HG03457 (cell line): ENCODE results near the gene ERLEC1.
"Not testable (repeated sequence)": the region's sequence is repeated elsewhere in the genome, so short reads cannot be mapped to it uniquely, and the experiment has no call there.

Experiments
- ATAC-seq: cut with Tn5 transposase; IDR thresholded peaks from one replicate; pipeline ENCODE4 v1.9.1; 2021; ENCODE audit warnings: moderate number of reproducible peaks; ENCODE audit not compliant: unreplicated experiment

ERLEC1 gene

GRCh38 chr2:53786705-53787613 lies at the start of gene ERLEC1, which contains the start of gene ASB3:
TSS of gene ERLEC1 (plus strand) at chr2:53787044. CDS start at chr2:53787211, 167 bp downstream.
TSS of gene ASB3 (minus strand) at chr2:53786953. CDS start at chr2:53765572, 21,381 bp downstream.
- ATAC-seq = peak; percentile 94

- ATAC-seq = no peak
Observed at GRCh38 chr2:53737091-53737490, 49.8 kb upstream of the ERLEC1 start.

GRCh38 chr2:53739032-53739431 lies 47.8 kb upstream of the ERLEC1 start:
- no peak for ATAC-seq

GRCh38 chr2:53740170-53740569 lies 46.7 kb upstream of the ERLEC1 start:
- ATAC-seq = no peak

DNA sequence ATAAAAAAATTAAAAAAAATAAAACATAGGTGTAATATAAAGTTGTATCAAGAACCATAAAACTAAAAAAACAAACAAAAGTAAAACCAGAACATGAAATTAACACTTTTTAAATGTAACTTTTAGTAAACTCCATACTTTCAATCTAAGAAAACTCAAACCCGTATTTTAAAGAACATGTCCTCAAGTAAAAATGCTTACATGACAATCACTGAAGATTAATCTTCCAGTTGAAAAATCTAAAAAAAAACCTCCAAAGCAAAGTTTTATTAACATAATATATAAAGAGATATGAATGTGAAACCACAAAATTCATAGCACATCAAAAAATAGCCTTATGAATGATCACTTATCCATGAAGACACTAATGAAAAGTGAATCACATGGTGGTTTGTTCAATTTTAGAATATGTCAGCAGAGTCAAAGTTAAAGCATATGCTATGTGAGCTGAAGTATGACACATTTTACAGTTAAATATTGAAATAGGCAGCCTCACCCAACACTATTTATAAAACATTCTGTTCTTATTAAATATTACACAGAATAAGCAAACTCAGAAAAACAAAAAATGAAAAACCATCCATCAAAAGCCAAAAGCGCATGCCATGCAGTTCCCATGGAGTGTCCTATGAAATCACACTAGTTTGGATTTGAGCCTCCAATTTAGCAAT lies 42.3 kb upstream of the ERLEC1 start:
- no peak for ATAC-seq

DNA sequence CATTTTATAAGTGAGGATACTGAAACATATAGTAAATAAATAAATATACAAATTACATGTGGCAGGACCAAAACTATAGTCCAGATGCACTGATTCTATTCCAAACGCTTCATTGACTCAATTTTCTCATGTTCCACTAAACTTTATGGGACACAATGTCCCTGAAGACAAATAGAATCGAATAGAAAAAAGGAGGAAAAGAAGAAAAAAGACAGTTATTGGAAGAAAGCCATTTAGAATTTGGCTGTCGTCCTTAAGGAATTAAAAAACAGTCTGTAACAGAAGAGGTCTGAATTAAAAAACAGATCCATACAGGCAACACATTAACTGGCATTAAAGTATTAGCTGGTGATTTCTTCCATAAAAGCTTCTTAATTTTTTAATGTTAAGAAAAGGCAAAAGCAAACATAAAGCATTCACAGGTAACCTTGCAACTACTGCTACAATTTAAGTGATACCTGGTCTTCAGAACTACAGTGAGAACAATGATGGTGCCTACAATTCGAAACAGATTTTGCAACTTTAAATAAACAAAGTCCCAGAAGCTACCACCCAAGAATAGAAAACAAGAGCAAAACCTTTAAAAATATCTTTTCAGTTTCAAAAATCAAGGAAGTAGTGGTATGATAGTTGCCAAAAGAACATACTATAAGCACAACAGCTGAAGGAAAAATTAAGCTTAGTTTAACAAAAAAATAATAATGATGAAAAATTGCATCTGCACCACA lies 36.6 kb upstream of the ERLEC1 start:
- ATAC-seq = no peak

GRCh38 chr2:53751728-53752127 lies 35.1 kb upstream of the ERLEC1 start:
- ATAC-seq = peak; percentile 82

DNA sequence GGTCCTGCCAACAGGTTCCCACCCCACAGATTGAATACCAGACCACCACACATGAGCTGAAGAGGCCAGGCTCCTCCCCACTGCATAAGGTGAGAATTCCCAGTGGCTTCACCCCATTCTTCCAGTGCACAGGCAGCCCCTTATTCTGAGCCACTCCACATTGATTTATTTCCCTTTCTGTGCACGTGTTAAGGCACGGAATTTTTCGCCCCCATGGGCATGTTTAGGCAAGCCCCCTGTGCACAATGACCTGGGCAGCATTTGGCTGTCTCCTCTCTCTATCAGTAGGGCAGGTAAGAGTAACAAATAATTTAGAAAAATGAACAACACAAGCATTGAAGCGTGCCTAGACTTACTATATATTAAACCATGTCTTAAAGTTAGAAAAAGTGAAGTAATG lies 34.5 kb upstream of the ERLEC1 start:
- ATAC-seq = no peak

GRCh38 chr2:53753041-53753440 lies 33.8 kb upstream of the ERLEC1 start:
- ATAC-seq = no peak

DNA sequence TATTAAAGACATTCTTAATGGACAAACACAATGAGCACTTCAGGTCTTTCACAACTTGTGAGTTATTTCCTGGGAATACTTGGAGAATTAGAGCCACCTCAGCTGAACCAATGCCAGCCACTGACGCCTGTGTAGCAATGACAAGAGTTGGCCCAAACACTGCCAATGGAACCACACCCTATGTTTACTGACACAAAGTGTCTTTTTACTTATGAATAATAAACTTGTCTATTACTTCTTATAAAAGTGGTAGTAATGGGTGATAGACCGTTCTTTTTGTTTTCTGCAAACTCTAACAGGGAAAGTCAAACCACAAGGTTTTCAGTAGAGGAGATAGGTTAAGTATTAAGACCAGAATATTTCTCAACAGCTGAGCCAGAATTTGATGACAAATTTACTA lies 31.7 kb upstream of the ERLEC1 start:
- ATAC-seq = no peak

- no peak for ATAC-seq
Observed at GRCh38 chr2:53756644-53757043, 30.2 kb upstream of the ERLEC1 start.

GRCh38 chr2:53757206-53757605 lies 29.6 kb upstream of the ERLEC1 start:
- not testable (repeated sequence) for ATAC-seq

DNA sequence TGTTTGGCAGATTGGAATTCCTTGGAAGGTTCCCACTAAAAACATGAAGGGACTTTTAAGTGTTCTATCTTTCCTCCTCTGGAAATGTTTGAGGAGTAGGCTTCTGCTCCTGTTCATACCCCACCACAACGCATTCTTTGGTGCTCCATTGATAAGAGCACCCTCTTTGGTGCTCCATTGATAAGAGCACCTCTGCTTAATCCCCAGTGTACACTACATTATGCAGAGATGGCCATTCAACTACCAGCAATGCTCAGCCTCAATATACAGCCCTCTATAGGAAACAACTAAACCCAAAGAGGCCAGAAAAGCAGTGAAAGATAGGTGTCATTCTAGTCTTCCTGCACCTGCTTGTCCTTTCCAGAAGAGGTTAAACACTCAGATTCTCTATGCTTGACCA lies 21.1 kb upstream of the ERLEC1 start:
- ATAC-seq = no peak

DNA sequence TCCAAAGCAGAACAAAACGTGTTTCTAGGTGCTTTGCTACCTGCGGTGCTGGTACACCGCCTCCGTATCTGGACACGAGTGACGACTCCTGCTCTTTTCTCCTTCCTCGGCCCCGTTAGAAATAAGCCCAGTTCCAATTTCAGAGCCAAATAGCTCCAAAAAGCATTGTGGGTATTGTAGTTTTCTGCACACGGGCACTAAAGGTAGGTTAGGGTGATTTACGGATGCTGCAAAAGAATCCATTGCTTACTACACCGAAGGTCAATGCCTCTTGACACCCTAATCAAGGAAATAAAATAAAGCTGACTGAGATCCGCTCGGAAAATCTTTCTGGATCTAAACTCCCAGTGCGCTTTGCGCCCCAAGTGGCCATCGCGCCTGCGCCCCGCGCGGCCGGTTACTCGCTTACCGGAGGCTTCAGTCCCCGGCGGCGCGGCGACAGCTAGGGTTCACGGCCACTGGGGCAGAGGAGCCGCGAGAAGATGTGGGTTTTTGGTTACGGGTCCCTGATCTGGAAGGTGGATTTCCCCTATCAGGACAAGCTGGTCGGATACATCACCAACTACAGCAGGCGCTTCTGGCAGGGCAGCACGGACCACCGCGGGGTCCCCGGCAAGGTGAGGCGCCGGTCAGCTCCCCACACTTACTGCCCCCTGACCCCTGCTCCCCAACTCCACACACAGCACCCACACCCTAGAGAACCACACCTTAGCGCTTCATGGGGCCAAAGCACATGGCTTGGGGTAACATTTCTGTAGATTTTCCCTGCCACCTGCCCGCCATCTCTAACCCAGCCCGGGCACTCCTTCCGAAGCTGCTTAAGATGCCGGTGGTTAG lies 19.2 kb upstream of the ERLEC1 start, which contains the start of gene CHAC2:
Gene CHAC2, plus strand, starts transcription at position 400 of the 837 bp plus-strand sequence. Its CDS starts 83 bp downstream, at position 483.
- ATAC-seq = peak; percentile 90

- peak; percentile 31 for ATAC-seq
Observed at GRCh38 chr2:53768242-53768542, 18.7 kb upstream of the ERLEC1 start.

GRCh38 chr2:53769318-53769945 lies 17.4 kb upstream of the ERLEC1 start:
- ATAC-seq = no peak

DNA sequence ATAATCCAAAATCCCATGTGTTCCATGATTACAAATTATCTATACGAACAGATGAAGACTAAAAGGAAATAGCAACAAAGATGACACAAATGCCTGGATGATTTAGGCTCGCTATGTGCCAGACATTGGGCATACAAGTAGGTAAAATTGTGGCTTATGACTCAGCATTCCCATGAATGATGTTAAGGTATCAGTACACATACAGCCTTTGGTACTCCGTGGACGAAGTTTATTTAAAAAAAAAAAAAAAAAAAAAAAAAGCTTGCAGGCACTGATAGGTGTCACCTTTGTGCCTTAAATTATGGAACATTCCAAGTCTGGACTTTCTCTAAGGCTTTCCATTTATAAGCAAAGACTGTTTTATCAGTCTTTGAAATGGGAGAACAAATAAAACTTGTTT lies 16.6 kb upstream of the ERLEC1 start:
- no peak for ATAC-seq

GRCh38 chr2:53777134-53777533 lies 9.7 kb upstream of the ERLEC1 start:
- ATAC-seq = no peak

DNA sequence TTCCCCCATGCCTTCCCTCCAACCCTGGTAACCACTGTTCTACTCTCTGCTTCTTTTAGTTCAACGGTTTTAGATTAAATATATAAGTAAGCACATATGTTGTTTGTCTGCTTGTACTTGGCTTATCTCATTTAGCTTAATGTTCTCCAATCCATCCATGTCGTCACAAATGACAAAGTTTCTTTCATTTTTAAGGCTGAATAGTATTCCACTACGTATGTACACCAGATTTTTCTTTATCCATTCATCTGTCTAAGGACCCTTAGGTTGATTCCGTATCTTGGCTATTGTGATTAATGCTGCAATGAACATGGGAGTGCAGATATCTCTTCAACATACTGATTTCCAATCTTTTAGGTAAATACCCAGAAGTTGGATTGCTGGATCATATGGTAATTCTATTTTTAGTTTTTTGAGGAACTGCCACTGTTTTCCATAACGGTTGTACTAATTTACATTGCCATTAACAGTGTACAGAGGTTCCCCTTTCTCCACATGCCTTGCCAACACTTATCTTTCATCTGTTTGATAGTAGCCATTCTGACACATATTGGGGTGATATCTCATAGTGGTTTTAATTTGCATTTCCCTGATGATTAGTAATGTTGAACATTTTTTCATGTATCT lies 8.2 kb upstream of the ERLEC1 start:
- ATAC-seq = no peak

DNA sequence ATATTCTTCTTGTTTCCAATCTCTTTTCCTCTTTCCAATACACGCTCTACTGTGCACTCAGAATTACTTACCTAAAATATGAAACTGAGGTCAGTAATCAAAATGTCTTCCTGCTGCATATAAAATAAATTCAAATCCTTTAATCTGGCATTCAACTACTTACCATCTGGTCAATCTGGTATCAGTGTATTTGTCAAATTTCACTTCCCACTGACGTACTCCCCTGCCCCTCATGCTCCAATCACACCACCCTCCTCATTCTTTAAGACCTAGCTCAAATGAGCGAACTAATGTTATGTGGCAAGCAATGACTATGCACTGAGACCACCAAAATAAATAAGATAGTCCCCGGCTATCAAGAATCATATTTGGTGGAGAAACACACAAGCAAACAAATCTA lies 6.8 kb upstream of the ERLEC1 start:
- no peak for ATAC-seq
